HCT116 (cell line): ENCODE measurements around the gene CDH23. TPM values are rescaled to one million over a fixed set of nuclear protein-coding genes. Genes with fewer than 3 reads are reported as not detected.

Experiments used
- ATAC-seq: fragments of 200-7000 bp; cut with Tn5 transposase; 2 replicates; pipeline ENCODE4 v1.9.1; 2020; ENCODE audit warnings: mild to moderate bottlenecking, moderate library complexity
- BruUV-seq: library from RNA; stranded (reverse); fragments of 400-500 nt; replicated peaks from 2 replicates; lab custom pipeline; 2021; lab: Mats Ljungman, UMichigan
- CTCF ChIA-PET: fragments of 300-600 bp; sonication (Branson Sonifier 250); formaldehyde crosslinking; loops from one replicate; lab custom pipeline; 2021; ENCODE audit warnings: antibody characterized with exemption; lab: Charles Lee
- POLR2A ChIA-PET: fragments of 300-600, 350-600 bp; sonication (Branson Sonifier 250); formaldehyde crosslinking; loops from one replicate; lab custom pipeline; 2021; ENCODE audit warnings: antibody characterized with exemption; lab: Charles Lee
- RAD21 ChIA-PET, 2 experiments: fragments of 300-600 bp; sonication (Branson Sonifier 250); formaldehyde crosslinking; loops; one replicate each; lab custom pipeline; 2023; ENCODE audit warnings: low total read pairs in 2 of 2; ENCODE audit not compliant: uncharacterized antibody in 2 of 2, unreplicated experiment in 2 of 2, low non-redundant PET in 1 of 2; lab: Charles Lee
- DNase-seq: peaks from one replicate; pipeline ENCODE4 v3.0.0-alpha.2; 2010; ENCODE audit warnings: low read depth, low spot score
- H2AFZ ChIP-seq: fragments of 200-600 bp; shearing (Covaris generic), sonication (generic); 2 replicates; pipeline ENCODE4 v1.6.1; 2017; ENCODE audit warnings: low read depth, mixed run types, mixed read lengths, antibody characterized with exemption, low read length; ENCODE audit not compliant: poor library complexity, severe bottlenecking
- H3K27ac ChIP-seq: 2 replicates; pipeline ENCODE4 v1.5.1; 2012; ENCODE audit warnings: low read depth, low read length
- H3K27me3 ChIP-seq: fragments of 200-600 bp; sonication (generic); 2 replicates; pipeline ENCODE4 v1.6.1; 2016; ENCODE audit warnings: mixed run types, low read length, mixed read lengths; ENCODE audit not compliant: insufficient read depth
- H3K36me3 ChIP-seq, 2 experiments: fragments of 200-500 bp in 1 of 2; fragments of 200-600 bp in 1 of 2; sonication (Bioruptor generic) in 1 of 2; sonication (generic) in 1 of 2; 2 replicates each; pipeline versions ENCODE4 v1.5.1 to v1.6.1; 2014 to 2016; ENCODE audit warnings: low read length in 2 of 2, inconsistent platforms in 1 of 2, mixed read lengths in 1 of 2, mixed run types in 1 of 2; ENCODE audit not compliant: insufficient read depth in 2 of 2, control insufficient read depth in 1 of 2
- H3K4me1 ChIP-seq, 2 experiments: fragments of 200-600 bp in 1 of 2; sonication (generic) in 1 of 2; 2 replicates each; pipeline versions ENCODE4 v1.5.1 to v1.6.1; 2012 to 2017; ENCODE audit warnings: low read length in 2 of 2, inconsistent platforms in 1 of 2, mild to moderate bottlenecking in 1 of 2, mixed read lengths in 1 of 2, mixed run types in 1 of 2, moderate library complexity in 1 of 2; ENCODE audit not compliant: insufficient read depth in 2 of 2, control insufficient read depth in 1 of 2
- H3K4me2 ChIP-seq: fragments of 200-600 bp; sonication (generic); 2 replicates; pipeline ENCODE4 v1.6.1; 2017; ENCODE audit warnings: mixed run types, low read length, mixed read lengths
- H3K4me3 ChIP-seq, 2 experiments: fragments of 200-600 bp in 1 of 2; sonication (generic) in 1 of 2; replicated peaks in 1 of 2; 2 replicates each; pipeline ENCODE4 v1.5.1; 2011 to 2016; ENCODE audit warnings: low read length in 2 of 2, control low read depth in 1 of 2, low read depth in 1 of 2, mild to moderate bottlenecking in 1 of 2, mixed read lengths in 1 of 2, mixed run types in 1 of 2
- H3K79me2 ChIP-seq: fragments of 200-600 bp; sonication (generic); 2 replicates; pipeline ENCODE4 v1.6.1; 2017; ENCODE audit warnings: mild to moderate bottlenecking, mixed run types, low read length, moderate library complexity, mixed read lengths; ENCODE audit not compliant: insufficient read depth
- H3K9ac ChIP-seq: fragments of 200-600 bp; sonication (generic); 2 replicates; pipeline ENCODE4 v1.6.1; 2016; ENCODE audit warnings: low read length, mixed read lengths
- H3K9me2 ChIP-seq: fragments of 200-600 bp; sonication (generic), shearing (Covaris generic); 2 replicates; pipeline ENCODE4 v1.6.1; 2017; ENCODE audit warnings: mixed run types, mild to moderate bottlenecking, moderate library complexity; ENCODE audit not compliant: insufficient read depth
- H3K9me3 ChIP-seq, 2 experiments: fragments of 200-500 bp in 1 of 2; fragments of 200-600 bp in 1 of 2; sonication (Bioruptor generic) in 1 of 2; sonication (generic) in 1 of 2; 2 replicates each; pipeline ENCODE4 v1.6.1; 2014 to 2017; ENCODE audit warnings: low read length in 2 of 2, mixed read lengths in 2 of 2, inconsistent platforms in 1 of 2, low read depth in 1 of 2, mild to moderate bottlenecking in 1 of 2, mixed run types in 1 of 2, moderate library complexity in 1 of 2; ENCODE audit not compliant: control insufficient read depth in 1 of 2, insufficient read depth in 1 of 2
- H4K20me1 ChIP-seq: fragments of 200-600 bp; sonication (generic), shearing (Covaris generic); 2 replicates; pipeline ENCODE4 v1.6.1; 2017; ENCODE audit warnings: mixed run types, mild to moderate bottlenecking, moderate library complexity; ENCODE audit not compliant: insufficient read depth
- ATF3 ChIP-seq: IDR thresholded peaks from 2 replicates; pipeline ENCODE4 v1.6.1; 2012
- CEBPB ChIP-seq: IDR thresholded peaks from 2 replicates; pipeline ENCODE4 v1.6.1; 2012; ENCODE audit warnings: low read depth
- CTCF ChIP-seq, 3 experiments: fragments of 200-600 bp in 1 of 3; sonication (generic) in 1 of 3; IDR thresholded peaks in 2 of 3; conservative IDR thresholded peaks in 1 of 3; 2 replicates each; pipeline ENCODE4 v1.5.1; 2012 to 2017; ENCODE audit warnings: low read depth in 2 of 3, low read length in 2 of 3, antibody characterized with exemption in 1 of 3, borderline replicate concordance in 1 of 3, control low read depth in 1 of 3, mild to moderate bottlenecking in 1 of 3, mixed read lengths in 1 of 3, mixed run types in 1 of 3, moderate library complexity in 1 of 3; ENCODE audit not compliant: insufficient read depth in 1 of 3
- ELF1 ChIP-seq: IDR thresholded peaks from 2 replicates; pipeline ENCODE4 v1.6.1; 2012; ENCODE audit warnings: low read depth, borderline replicate concordance
- RAD21 ChIP-seq: IDR thresholded peaks from 2 replicates; pipeline ENCODE4 v1.6.1; 2012; ENCODE audit warnings: low read depth, mild to moderate bottlenecking
- SRF ChIP-seq: IDR thresholded peaks from 2 replicates; pipeline ENCODE4 v1.6.1; 2012; ENCODE audit warnings: low read depth
- intact Hi-C: fragments of 100-400 bp; cut with micrococcal nuclease; formaldehyde crosslinking; loops from 2 replicates; pipeline ENCODE4 v1.10.0; 2022
- total RNA-seq: library from RNA; stranded (reverse); gene quantifications from one replicate; pipeline ENCODE4 v1.2.1, GENCODE V29; 2021; ENCODE audit not compliant: unreplicated experiment

CDH23 gene
- total RNA-seq, 1 experiment from 2014 or later, result not detected

GRCh38 chr10:71575451-71575850 lies 178.7 kb downstream of the CDH23 start:
- Histone ChIP-seq H3K4me2 (no peak overlapping the region), H3K9ac (no peak overlapping the region), H4K20me1 (no peaks in the 10 kb centered on the region), H2AFZ (no peak overlapping the region), H3K4me1 (no peaks in the 10 kb centered on the region), H3K9me3 (no peaks in the 10 kb centered on the region), H3K36me3 (no peaks in the 10 kb centered on the region), H3K27me3 (no peaks in the 10 kb centered on the region), H3K4me3 (no peak overlapping the region), H3K9me2 (no peaks in the 10 kb centered on the region), H3K79me2 (no peaks in the 10 kb centered on the region), H3K27ac (no peak overlapping the region)
- ATAC-seq (no peak), DNase-seq (no peak)
- intact Hi-C loops, result no loop called here
- ChIA-PET CTCF (interaction anchor here (0.7 kb wide), 1 partner anchor 26 kb away, joined by 3 read pairs; no protein-coding TSS in a partner anchor), POLR2A (no interaction called here), RAD21 (no interaction called here)
- no TSS peak for BruUV-seq
- no peak for TF ChIP-seq SRF
- TF ChIP-seq CEBPB, result no peak
- no peak for TF ChIP-seq RAD21
- no peak for TF ChIP-seq CTCF (IDR thresholded peaks at IDR 0.05 in 2 of 3, conservative IDR thresholded peaks at IDR 0.05 in 1 of 3; ENCODE audit: borderline replicate concordance in 1 of 3, insufficient read depth in 1 of 3, low read depth in 2 of 3, low read length in 2 of 3)
- no peak for TF ChIP-seq ATF3
- TF ChIP-seq ELF1, result no peak
